HFFc6 (cell line): ENCODE data around the gene CALML5. TPM values are rescaled to one million over a fixed set of nuclear protein-coding genes. Genes with fewer than 3 reads are reported as not detected.

ENCODE experiments used
- DNase-seq: peaks from one replicate; pipeline ENCODE4 v3.0.0-alpha.2; 2018
- H3K27ac Mint-ChIP-seq: 2 replicates; pipeline ENCODE4 v1.8.0; 2020; ENCODE audit warnings: mild to moderate bottlenecking, mixed read lengths
- H3K27me3 Mint-ChIP-seq: 2 replicates; pipeline ENCODE4 v1.8.0; 2021; ENCODE audit warnings: mild to moderate bottlenecking, moderate library complexity, mixed read lengths; ENCODE audit not compliant: insufficient read depth
- H3K36me3 Mint-ChIP-seq: 2 replicates; pipeline ENCODE4 v1.8.0; 2021; ENCODE audit warnings: low read depth, mixed read lengths
- H3K4me1 Mint-ChIP-seq: 2 replicates; pipeline ENCODE4 v1.8.0; 2020; ENCODE audit warnings: low read depth, mixed read lengths
- H3K4me3 Mint-ChIP-seq: 2 replicates; pipeline ENCODE4 v1.8.0; 2020; ENCODE audit warnings: mild to moderate bottlenecking, moderate library complexity, mixed read lengths
- H3K9me3 Mint-ChIP-seq: 2 replicates; pipeline ENCODE4 v1.8.0; 2020; ENCODE audit warnings: mild to moderate bottlenecking, mixed read lengths
- total RNA-seq, 6 experiments: library from RNA; stranded (reverse); fragmentation: NEBNext Ultra II Directional; extraction: Animal tissue kit (Norgen Biotek cat#: 25700); gene quantifications; 2 replicates in 1 of 6; 3 replicates in 5 of 6; pipeline ENCODE4 v1.2.3, GENCODE V29; 2021
- TF ChIP-seq, protein P1 (sequence below): fragments of 200-600 bp; sonication (generic); IDR thresholded peaks from 2 replicates; pipeline ENCODE4 v1.5.0; 2021; ENCODE audit warnings: antibody characterized with exemption, mild to moderate bottlenecking

CALML5 gene
- total RNA-seq, 6 experiments from 2014 or later: not detected

DNA sequence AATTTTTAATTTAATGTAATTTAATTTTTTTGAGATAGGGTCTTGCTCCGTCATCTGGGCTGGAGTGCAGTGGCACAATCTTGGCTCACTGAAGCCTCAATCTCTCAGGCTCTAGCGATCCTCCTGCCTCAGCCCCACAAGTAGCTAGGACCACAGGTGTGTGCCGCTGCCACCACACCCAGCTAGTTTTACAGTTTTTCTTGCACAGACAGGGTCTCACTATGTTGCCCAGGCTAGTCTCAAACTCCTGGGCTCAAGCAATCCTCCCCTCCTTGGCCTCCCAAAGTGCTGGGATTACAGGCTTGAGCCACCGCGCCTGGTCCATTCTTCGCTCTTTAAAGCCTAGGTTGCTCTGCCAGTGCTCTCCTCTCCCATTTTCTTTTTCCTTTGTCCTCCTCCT, 38.3 kb upstream of the CALML5 start:
- no peak overlapping the region for H3K27ac Mint-ChIP-seq
- TF ChIP-seq, protein P1, sequence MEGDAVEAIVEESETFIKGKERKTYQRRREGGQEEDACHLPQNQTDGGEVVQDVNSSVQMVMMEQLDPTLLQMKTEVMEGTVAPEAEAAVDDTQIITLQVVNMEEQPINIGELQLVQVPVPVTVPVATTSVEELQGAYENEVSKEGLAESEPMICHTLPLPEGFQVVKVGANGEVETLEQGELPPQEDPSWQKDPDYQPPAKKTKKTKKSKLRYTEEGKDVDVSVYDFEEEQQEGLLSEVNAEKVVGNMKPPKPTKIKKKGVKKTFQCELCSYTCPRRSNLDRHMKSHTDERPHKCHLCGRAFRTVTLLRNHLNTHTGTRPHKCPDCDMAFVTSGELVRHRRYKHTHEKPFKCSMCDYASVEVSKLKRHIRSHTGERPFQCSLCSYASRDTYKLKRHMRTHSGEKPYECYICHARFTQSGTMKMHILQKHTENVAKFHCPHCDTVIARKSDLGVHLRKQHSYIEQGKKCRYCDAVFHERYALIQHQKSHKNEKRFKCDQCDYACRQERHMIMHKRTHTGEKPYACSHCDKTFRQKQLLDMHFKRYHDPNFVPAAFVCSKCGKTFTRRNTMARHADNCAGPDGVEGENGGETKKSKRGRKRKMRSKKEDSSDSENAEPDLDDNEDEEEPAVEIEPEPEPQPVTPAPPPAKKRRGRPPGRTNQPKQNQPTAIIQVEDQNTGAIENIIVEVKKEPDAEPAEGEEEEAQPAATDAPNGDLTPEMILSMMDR: no peak
- peaks cover 20% of the 10 kb centered on the region for H3K4me1 Mint-ChIP-seq
- peaks cover 4% of the 10 kb centered on the region for H3K27me3 Mint-ChIP-seq
- H3K4me3 Mint-ChIP-seq: no peak overlapping the region
- peaks cover 13% of the 10 kb centered on the region for H3K36me3 Mint-ChIP-seq
- H3K9me3 Mint-ChIP-seq: peaks cover 13% of the 10 kb centered on the region
- DNase-seq: no peak

DNA sequence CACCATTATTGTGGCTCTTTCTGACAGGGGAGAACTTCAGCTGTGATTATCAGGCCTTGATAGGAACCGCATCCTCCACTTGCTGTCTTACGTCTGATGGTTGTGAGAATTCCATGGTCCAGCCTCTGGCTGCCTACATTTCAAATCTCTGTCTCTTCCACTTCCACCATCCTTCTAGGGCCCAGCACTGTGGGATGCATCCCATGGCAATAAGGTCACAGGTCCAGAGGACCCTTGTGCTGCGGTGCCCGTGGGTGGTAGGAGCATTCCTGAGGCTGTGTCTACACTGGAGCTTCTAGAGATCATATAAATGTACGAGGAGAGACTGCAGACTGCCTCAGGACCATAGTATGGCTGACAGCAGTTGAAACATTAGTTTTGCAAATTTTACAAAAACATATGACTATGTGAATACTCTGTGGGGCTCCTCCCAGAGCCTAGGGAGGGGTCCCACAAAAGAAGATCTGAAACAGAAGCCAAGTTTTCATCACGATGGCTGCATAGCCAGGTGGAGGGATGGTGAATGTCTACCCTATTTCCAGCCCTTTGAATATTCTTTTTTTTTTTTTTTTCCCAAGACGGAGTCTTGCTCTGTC, 37.2 kb upstream of the CALML5 start:
- no peak overlapping the region for H3K27ac Mint-ChIP-seq
- TF ChIP-seq, protein P1: no peak
- H3K27me3 Mint-ChIP-seq: peaks cover 10% of the 10 kb centered on the region
- peaks cover 4% of the 10 kb centered on the region; the same call in 1 of the 2 replicates for H3K36me3 Mint-ChIP-seq
- peaks cover 20% of the 10 kb centered on the region for H3K4me1 Mint-ChIP-seq
- no peak for DNase-seq
- H3K4me3 Mint-ChIP-seq: no peak overlapping the region
- H3K9me3 Mint-ChIP-seq: peaks cover 4% of the 10 kb centered on the region; the same call in 1 of the 2 replicates

DNA sequence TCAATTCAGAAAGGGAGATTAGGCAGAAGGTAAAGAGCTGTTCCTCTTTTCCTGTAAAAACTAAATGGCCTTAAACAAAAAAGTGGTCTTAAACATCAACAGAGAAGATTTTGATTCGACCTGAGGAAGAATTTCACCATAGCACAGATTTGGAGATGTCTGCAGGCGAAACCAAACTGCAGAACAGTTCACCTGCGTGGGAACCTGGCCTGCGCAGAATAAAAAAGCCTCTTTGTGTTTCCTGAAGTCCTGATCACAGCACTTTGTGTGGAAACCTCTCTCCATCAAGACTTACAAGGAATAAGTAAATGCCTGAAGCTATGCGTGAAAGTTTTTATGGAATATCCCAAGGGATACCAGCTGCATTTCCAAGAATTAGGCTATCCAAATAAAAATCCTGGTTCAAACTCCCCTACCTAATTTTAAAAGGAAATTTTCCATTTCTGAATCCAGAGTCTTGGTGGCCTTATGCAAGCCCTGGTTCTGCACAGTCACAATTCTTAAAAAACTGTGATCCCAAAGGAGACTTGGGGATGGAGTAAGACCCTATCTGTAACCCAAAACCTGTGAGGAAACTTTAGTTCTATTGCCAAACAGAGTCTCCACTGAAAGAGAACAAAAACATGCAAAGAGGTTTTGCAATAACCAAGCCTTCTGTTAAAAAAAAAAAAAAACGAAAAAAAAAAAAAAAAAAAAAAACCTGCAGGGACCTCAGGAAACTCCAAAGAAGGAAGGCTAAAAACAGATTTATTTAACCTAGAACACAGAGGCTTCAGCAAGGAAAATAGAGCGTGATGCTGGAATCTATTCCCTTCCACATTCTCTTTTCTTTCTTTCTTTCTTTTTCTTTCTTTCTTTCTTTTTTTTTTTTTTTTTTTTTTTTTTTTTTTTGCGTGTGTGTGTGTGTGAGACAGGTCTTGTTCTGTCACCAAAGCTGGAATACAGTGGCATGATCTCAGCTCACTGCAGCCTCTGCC, 35.8 kb upstream of the CALML5 start:
- H3K27ac Mint-ChIP-seq: no peak overlapping the region
- H3K36me3 Mint-ChIP-seq: no peaks in the 10 kb centered on the region
- H3K4me1 Mint-ChIP-seq: peaks cover 20% of the 10 kb centered on the region
- peaks cover 10% of the 10 kb centered on the region for H3K27me3 Mint-ChIP-seq
- no peak for DNase-seq
- TF ChIP-seq, protein P1: no peak
- H3K9me3 Mint-ChIP-seq: no peaks in the 10 kb centered on the region
- H3K4me3 Mint-ChIP-seq: no peak overlapping the region

GRCh38 chr10:5534051-5534821, 34.9 kb upstream of the CALML5 start:
- no peaks in the 10 kb centered on the region for H3K36me3 Mint-ChIP-seq
- no peak overlapping the region for H3K27ac Mint-ChIP-seq
- TF ChIP-seq, protein P1: no peak
- no peak for DNase-seq
- peaks cover 10% of the 10 kb centered on the region for H3K27me3 Mint-ChIP-seq
- H3K9me3 Mint-ChIP-seq: no peaks in the 10 kb centered on the region
- H3K4me3 Mint-ChIP-seq: no peak overlapping the region
- peaks cover 16% of the 10 kb centered on the region for H3K4me1 Mint-ChIP-seq

GRCh38 chr10:5533098-5533731, 33.8 kb upstream of the CALML5 start:
- no peak overlapping the region for H3K4me3 Mint-ChIP-seq
- peaks cover 6% of the 10 kb centered on the region for H3K4me1 Mint-ChIP-seq
- DNase-seq: no peak
- no peaks in the 10 kb centered on the region for H3K36me3 Mint-ChIP-seq
- H3K27me3 Mint-ChIP-seq: peaks cover 8% of the 10 kb centered on the region; the same call in 1 of the 2 replicates
- TF ChIP-seq, protein P1: no peak
- H3K9me3 Mint-ChIP-seq: no peaks in the 10 kb centered on the region
- no peak overlapping the region for H3K27ac Mint-ChIP-seq
